ENCODE measurements around the gene TRMT1. TPM values are rescaled to one million over a fixed set of nuclear protein-coding genes. Genes with fewer than 3 reads are reported as not detected.
"Not testable (repeated sequence)": the region's sequence is repeated elsewhere in the genome, so short reads cannot be mapped to it uniquely, and the experiment has no call there.

Gene TRMT1
- 57.1 and 58.2 TPM in 2 replicates for total RNA-seq
- long read RNA-seq, transcript TRMT1-202 (17 exons, 2,142 nt) = major isoform, 16 of 32 reads
- long read RNA-seq, partial matches to known transcripts = 1 of 32 reads
- long read RNA-seq, other reads (novel, unspliced or antisense) = 14 of 32 reads

DNA sequence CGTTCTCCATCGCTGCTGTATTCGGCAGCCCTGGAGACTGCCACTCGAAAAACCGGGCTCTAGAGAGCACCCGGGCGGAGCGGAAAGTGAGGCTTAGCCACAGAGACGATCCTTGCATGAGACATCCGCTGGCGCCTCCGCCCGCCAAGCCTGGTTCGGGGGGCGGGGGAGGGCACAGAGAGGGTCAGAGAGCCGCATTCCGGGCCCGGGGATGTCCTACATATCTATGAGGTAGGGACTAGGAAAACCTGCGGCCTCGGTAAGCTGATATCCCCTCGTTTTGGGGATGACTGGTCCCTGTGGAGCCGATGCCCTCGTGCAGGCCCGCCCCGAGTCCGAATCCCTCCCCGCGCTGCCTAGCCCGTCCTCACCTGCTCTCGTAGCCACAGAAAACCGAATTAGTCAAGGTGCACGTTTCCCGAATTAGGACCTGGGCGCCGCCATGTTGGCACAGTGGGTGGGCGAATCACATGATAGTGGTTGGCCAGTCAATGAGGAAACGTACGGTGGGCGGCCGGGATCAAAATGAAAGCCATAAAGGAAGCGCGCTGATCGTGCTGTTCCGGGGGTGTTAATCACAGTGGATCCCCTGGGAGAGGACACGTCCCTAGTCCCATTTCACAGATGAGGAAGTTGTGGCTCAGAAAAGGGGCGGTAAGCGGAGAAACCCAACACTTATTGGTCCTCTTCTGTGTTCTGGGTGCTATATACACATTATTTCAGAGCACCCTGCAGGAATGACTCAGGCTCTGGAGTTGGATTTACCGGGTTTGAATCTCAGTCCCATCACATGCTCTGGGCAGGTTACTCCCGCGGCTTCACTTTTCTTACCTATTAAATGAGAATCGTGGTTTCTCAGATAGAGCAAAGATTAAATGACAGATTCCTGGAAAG lies at the start of gene TRMT1:
Gene TRMT1 (minus strand): TSS at position 459 of the 894 bp plus-strand sequence. CDS start 341 bp downstream, at position 118.
- TF ChIP-seq, protein P1, sequence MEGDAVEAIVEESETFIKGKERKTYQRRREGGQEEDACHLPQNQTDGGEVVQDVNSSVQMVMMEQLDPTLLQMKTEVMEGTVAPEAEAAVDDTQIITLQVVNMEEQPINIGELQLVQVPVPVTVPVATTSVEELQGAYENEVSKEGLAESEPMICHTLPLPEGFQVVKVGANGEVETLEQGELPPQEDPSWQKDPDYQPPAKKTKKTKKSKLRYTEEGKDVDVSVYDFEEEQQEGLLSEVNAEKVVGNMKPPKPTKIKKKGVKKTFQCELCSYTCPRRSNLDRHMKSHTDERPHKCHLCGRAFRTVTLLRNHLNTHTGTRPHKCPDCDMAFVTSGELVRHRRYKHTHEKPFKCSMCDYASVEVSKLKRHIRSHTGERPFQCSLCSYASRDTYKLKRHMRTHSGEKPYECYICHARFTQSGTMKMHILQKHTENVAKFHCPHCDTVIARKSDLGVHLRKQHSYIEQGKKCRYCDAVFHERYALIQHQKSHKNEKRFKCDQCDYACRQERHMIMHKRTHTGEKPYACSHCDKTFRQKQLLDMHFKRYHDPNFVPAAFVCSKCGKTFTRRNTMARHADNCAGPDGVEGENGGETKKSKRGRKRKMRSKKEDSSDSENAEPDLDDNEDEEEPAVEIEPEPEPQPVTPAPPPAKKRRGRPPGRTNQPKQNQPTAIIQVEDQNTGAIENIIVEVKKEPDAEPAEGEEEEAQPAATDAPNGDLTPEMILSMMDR (conservative IDR thresholded peaks at IDR 0.05) = no peak
- H3K4me3 Mint-ChIP-seq = peak within 1 kb of the TSS; percentile 99
- H3K36me3 Mint-ChIP-seq (ENCODE audit: low read depth) = no peaks in the 10 kb centered on the region

DNA sequence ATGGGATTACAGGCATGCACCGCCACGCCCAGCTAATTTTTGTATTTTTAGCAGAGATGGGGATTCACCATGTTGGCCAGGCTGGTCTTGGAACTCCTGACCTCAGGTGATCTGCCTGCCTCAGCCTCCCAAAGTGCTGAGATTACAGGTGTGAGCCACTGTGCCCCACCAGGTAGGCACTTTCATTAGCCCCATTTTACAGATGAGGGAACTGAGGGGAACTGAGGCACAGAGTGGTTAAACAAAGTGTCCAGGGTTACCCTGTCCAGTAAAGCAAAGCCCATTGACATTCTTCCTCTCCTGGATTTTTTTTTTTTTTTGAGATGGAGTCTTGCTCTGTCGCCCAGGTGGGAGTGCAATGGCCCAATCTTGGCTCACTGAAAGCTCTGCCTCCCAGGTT lies 49.6 kb upstream of the TRMT1 start:
- not testable (repeated sequence) for H3K27ac Mint-ChIP-seq (ENCODE audit: unreplicated experiment); H3K27me3 Mint-ChIP-seq (ENCODE audit: low read depth); H3K9me3 Mint-ChIP-seq; H3K4me3 Mint-ChIP-seq; DNase-seq (ENCODE audit: low read depth, low spot score); H3K36me3 Mint-ChIP-seq (ENCODE audit: low read depth)
- H3K4me1 Mint-ChIP-seq = peaks cover 58% of the 10 kb centered on the region

More for the DNA sequence above, at the start of gene TRMT1:
- peak within 1 kb of the TSS; percentile 95 for H3K27ac Mint-ChIP-seq (ENCODE audit: unreplicated experiment)
- H3K27me3 Mint-ChIP-seq (ENCODE audit: low read depth) = peaks cover 2% of the 10 kb centered on the region
- peak; percentile 90 for DNase-seq (ENCODE audit: low read depth, low spot score)
- peaks cover 33% of the 10 kb centered on the region for H3K4me1 Mint-ChIP-seq
- no peaks in the 10 kb centered on the region for H3K9me3 Mint-ChIP-seq

DNA sequence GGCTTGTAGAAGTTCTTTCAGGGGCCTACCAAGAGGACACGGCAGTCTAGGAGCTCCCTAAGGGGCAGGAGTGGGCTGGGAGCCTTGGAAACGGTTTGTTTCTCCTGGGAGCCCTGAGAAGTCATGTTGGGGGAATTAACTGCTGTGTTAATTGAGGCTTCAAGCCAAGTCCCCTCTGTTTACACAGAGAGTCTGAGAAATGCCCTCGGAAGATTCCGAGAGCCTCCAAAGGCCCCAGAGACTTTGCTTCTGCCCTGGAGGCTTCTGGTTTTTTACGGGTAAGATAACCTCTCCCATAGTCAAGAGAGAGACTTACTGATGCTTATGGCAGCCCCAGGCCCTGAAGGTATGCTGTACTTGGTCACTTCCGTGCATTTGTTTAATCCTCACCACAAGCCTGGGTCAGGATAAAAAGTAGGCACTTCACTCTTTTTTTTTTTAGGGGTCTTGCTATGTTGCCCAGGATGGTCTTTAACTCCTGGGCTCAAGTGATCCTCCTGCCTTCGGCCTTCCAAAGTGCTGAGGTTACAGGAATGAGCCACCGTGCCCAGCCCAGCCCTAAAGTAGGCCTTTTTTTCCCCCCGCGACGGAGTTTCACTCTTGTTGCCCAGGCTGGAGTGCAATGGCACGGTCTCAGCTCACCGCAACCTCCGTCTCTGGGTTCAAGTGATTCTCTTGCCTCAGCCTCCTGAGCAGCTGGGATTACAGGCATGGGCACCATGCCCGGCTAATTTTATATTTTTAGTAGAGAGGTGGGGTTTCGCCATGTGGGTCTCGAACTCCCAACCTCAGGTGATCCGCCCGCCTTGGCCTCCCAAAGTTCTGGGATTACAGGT lies 48.8 kb upstream of the TRMT1 start:
- H3K27me3 Mint-ChIP-seq (ENCODE audit: low read depth) = no peaks in the 10 kb centered on the region
- peaks cover 58% of the 10 kb centered on the region for H3K4me1 Mint-ChIP-seq
- H3K36me3 Mint-ChIP-seq (ENCODE audit: low read depth) = no peaks in the 10 kb centered on the region
- H3K4me3 Mint-ChIP-seq = peak overlapping the region; percentile 85
- DNase-seq (ENCODE audit: low read depth, low spot score) = no peak
- H3K9me3 Mint-ChIP-seq = no peaks in the 10 kb centered on the region
- H3K27ac Mint-ChIP-seq (ENCODE audit: unreplicated experiment) = peak overlapping the region; percentile 94
- TF ChIP-seq, protein P1 (conservative IDR thresholded peaks at IDR 0.05) = no peak

DNA sequence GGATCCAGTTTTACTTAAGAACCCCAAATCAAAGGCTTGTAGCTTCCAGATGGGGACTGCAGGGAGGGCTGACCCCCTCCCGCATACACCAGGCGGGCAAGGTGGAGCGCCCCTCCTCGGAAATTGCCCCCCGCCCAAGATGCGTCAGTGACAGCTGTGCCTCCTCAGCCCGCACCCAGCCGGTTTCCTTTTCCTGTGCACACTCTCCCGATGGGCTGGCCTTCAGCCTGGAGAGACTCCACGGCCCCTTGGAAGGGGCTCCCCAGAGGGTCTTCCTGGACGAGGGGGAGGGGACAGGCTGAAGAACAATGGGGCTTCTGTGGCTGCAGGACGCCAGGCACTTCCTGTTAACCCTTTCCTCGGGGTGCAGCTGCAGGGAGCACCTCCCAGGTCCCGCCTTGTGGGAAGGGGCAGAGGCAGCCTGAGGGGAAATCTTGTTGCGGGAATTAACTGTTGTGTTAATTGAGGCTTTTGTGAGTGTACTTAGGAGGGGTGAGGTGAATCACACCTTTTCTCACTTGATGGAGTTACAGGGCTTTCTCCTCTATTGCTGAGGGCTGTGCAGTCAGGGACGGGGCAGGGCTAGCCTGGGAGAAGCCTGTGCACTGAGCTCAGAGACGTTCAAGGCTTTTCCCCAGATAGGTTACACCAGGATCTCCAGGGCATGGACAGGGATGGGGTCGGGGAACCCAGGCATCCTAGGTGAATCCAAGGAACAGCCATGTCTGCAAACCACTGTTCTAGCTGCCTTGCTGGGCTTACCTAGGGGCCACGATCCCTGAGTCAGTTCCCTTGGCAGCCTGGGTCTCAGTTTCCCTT lies 48.0 kb upstream of the TRMT1 start:
- peak overlapping the region; percentile 85 for H3K4me3 Mint-ChIP-seq

DNA sequence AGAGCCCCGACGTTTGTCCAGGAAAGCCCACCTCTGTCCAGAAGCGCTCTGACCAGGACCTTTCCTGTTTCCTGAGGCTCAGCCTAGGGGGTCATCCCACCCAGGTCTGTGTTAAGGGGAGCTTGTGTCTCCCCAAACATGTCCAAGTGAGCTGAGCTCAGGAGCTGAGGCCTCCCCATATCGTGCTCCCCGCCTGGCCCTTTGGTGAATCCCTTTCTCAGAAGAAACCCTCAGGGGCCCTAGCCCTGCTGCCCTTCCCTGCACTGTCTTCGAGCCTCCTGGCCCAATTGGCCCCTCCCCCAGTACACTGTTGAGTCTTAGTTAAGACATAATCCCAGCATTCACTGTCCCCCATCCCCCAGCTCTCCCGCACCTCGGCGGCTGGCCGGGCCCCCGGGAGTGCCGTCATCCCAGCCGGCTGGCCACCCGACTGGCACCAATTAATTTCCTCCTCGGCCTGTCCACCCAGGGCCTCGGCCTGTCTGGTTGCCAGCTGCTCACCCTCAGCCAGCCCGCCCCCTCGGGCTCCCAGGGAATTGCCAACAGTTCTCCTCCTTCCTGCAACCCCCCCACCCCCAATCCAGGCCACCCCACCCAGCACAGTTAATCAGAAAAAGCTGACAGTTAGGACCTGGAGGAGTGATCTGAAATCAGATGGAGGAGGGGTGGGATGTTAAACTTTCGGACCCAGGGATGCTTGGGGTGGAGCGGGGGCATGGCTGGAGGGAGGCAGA lies 47.2 kb upstream of the TRMT1 start:
- peak overlapping the region; percentile 85 for H3K4me3 Mint-ChIP-seq
- H3K36me3 Mint-ChIP-seq (ENCODE audit: low read depth) = no peaks in the 10 kb centered on the region
- H3K4me1 Mint-ChIP-seq = peaks cover 49% of the 10 kb centered on the region
- H3K27me3 Mint-ChIP-seq (ENCODE audit: low read depth) = no peaks in the 10 kb centered on the region
- peak; percentile 64 for DNase-seq (ENCODE audit: low read depth, low spot score)
- peak overlapping the region; percentile 94 for H3K27ac Mint-ChIP-seq (ENCODE audit: unreplicated experiment)
- no peaks in the 10 kb centered on the region for H3K9me3 Mint-ChIP-seq
- TF ChIP-seq, protein P1 (conservative IDR thresholded peaks at IDR 0.05) = no peak

More for the DNA sequence above, 48.0 kb upstream of the TRMT1 start:
- Mint-ChIP-seq H3K4me1 (peaks cover 57% of the 10 kb centered on the region), H3K9me3 (no peaks in the 10 kb centered on the region), H3K27me3 (ENCODE audit: low read depth) (no peaks in the 10 kb centered on the region), H3K36me3 (ENCODE audit: low read depth) (no peaks in the 10 kb centered on the region), H3K27ac (ENCODE audit: unreplicated experiment) (peak overlapping the region; percentile 94)
- TF ChIP-seq, protein P1 (conservative IDR thresholded peaks at IDR 0.05) = no peak
- DNase-seq (ENCODE audit: low read depth, low spot score) = peak; percentile 80

Measured in neural crest cell (in vitro differentiated cells).